Measurements from ENCODE around the gene AGR2. TPM values are rescaled to one million over a fixed set of nuclear protein-coding genes. Genes with fewer than 3 reads are reported as not detected.

The AGR2 gene
- total RNA-seq, 1 experiment from 2014 or later: 140 TPM

DNA sequence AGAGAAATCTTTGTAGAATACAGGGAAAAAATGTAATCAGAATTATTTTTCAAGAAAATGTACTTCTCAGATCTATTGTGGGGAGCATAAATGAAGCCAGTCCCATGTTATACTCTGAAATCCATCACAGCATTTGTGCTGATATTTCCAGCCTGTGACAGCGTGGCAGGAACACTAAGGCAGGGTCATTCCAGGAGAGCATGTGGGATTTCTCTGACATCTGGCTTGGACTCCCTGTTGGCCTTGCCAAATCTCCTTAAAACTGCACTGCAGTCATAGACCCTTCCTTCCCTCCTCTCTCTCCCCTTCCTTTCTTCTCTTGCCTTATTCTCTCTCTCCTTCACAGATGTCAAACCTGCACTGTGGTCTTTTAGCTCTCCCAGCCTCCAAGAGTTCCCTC is 57.7 kb downstream of the AGR2 start:
- ChIA-PET POLR2A (ENCODE audit: unreplicated experiment) (no interaction called here), CTCF (no interaction called here)
- ATAC-seq (no peak), DNase-seq (no peak)
- Histone ChIP-seq H3K4me2 (ENCODE audit: low read length) (no peak overlapping the region), H3F3A (ENCODE audit: low read length, unreplicated experiment) (no peaks in the 10 kb centered on the region), H3K27me3 (ENCODE audit: low read length) (no peaks in the 10 kb centered on the region), H3K9ac (ENCODE audit: low read length) (no peak overlapping the region), H3K9me3 (ENCODE audit: low read length) (no peaks in the 10 kb centered on the region), H3K27ac (ENCODE audit: low read length) (no peak overlapping the region), H3K4me1 (ENCODE audit: insufficient read depth, low read length) (peaks cover 16% of the 10 kb centered on the region), H4K20me1 (ENCODE audit: low read length) (no peaks in the 10 kb centered on the region), H3K79me2 (ENCODE audit: low read length) (no peaks in the 10 kb centered on the region), H3K36me3 (ENCODE audit: low read depth, low read length) (no peaks in the 10 kb centered on the region), H3K9me2 (replicated peaks; ENCODE audit: low read length) (no peaks in the 10 kb centered on the region), H3K4me3 (ENCODE audit: low read length) (no peak overlapping the region), H2AFZ (ENCODE audit: low read length) (no peak overlapping the region)
- TF ChIP-seq EZH2phosphoT487 (IDR thresholded peaks at IDR 0.05; ENCODE audit: borderline replicate concordance, low read length) (no peak), EZH2 (IDR thresholded peaks at IDR 0.05; ENCODE audit: low read length, unreplicated experiment) (no peak)
- TF ChIP-seq, protein P1, sequence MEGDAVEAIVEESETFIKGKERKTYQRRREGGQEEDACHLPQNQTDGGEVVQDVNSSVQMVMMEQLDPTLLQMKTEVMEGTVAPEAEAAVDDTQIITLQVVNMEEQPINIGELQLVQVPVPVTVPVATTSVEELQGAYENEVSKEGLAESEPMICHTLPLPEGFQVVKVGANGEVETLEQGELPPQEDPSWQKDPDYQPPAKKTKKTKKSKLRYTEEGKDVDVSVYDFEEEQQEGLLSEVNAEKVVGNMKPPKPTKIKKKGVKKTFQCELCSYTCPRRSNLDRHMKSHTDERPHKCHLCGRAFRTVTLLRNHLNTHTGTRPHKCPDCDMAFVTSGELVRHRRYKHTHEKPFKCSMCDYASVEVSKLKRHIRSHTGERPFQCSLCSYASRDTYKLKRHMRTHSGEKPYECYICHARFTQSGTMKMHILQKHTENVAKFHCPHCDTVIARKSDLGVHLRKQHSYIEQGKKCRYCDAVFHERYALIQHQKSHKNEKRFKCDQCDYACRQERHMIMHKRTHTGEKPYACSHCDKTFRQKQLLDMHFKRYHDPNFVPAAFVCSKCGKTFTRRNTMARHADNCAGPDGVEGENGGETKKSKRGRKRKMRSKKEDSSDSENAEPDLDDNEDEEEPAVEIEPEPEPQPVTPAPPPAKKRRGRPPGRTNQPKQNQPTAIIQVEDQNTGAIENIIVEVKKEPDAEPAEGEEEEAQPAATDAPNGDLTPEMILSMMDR (conservative IDR thresholded peaks at IDR 0.05; ENCODE audit: low read depth, low read length): no peak
- intact Hi-C loops (cut with micrococcal nuclease): no loop called here
- no TSS peak for BruUV-seq (replicated peaks)

DNA sequence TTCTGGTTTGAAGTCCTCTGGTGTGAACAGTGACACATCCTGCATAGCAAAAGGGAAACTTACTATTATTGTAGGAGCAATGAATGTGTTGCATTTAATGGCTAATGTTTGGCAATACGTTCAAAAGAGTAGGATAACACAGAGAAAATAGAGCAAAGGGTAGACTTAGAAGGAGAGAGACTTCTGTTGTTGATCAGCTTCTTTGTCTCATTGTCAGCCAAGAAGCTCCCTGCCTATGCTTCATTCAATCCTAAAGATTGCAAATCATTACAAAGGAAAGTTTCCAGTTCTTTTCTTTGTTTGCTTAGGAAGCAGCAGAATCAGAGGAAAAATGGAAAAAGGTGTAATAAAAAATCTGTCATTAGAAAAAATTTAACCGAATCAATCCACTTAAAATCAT is 59.2 kb downstream of the AGR2 start:
- Histone ChIP-seq H3K9ac (ENCODE audit: low read length) (no peak overlapping the region), H3K4me2 (ENCODE audit: low read length) (no peak overlapping the region), H3K4me3 (ENCODE audit: low read length) (no peak overlapping the region), H2AFZ (ENCODE audit: low read length) (no peak overlapping the region), H4K20me1 (ENCODE audit: low read length) (no peaks in the 10 kb centered on the region), H3K27me3 (ENCODE audit: low read length) (no peaks in the 10 kb centered on the region), H3K9me3 (ENCODE audit: low read length) (no peaks in the 10 kb centered on the region), H3F3A (ENCODE audit: low read length, unreplicated experiment) (no peaks in the 10 kb centered on the region), H3K36me3 (ENCODE audit: low read depth, low read length) (no peaks in the 10 kb centered on the region), H3K27ac (ENCODE audit: low read length) (no peak overlapping the region), H3K79me2 (ENCODE audit: low read length) (no peaks in the 10 kb centered on the region), H3K4me1 (ENCODE audit: insufficient read depth, low read length) (peaks cover 24% of the 10 kb centered on the region), H3K9me2 (replicated peaks; ENCODE audit: low read length) (no peaks in the 10 kb centered on the region)
- ChIA-PET CTCF (no interaction called here), POLR2A (ENCODE audit: unreplicated experiment) (no interaction called here)
- TF ChIP-seq, protein P1 (conservative IDR thresholded peaks at IDR 0.05; ENCODE audit: low read depth, low read length): no peak
- TF ChIP-seq EZH2phosphoT487 (IDR thresholded peaks at IDR 0.05; ENCODE audit: borderline replicate concordance, low read length) (no peak), EZH2 (IDR thresholded peaks at IDR 0.05; ENCODE audit: low read length, unreplicated experiment) (no peak)
- ATAC-seq (no peak), DNase-seq (no peak)
- no TSS peak for BruUV-seq (replicated peaks)
- intact Hi-C loops (cut with micrococcal nuclease): no loop called here

DNA sequence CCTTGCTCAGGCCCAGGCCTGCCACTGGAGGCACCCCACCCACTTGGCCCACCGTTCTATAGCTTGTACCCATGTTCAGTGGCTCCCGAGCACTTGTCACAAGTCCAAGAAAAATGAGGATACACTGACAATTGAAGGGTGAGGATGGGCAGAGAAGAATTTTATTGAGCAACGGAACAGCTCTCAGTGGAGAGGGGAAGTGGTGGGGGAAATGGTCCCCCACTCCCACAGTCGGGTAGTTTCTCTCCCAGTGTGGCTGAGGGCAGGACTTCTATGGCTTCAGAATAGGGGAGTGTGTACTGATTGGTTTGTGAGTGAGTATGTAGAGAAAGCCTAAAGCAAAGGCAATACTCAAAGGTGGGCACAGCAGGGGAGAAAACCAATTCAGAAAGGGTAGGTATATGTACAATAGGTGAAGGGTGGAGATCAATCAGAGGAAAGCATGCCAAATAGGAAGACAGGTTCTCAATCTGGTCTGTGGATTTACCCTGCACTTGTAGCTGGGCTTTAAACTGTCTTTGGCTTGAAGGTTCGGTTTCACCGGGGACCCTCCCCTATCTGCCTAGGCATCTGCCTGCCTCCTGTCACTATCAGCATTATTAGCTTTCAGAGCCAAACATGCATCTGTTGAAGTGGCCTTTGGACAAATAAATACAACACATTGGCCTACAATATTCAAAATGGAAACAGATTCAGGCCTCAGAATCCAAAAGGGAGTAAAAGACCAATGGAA is 60.1 kb downstream of the AGR2 start:
- no peaks in the 10 kb centered on the region for H3K9me2 ChIP-seq (replicated peaks; ENCODE audit: low read length)
- H3K4me1 ChIP-seq (ENCODE audit: insufficient read depth, low read length): peaks cover 31% of the 10 kb centered on the region
- no peak overlapping the region for H3K27ac ChIP-seq (ENCODE audit: low read length)
- H3K9ac ChIP-seq (ENCODE audit: low read length): no peak overlapping the region
- ATAC-seq: no peak
- H4K20me1 ChIP-seq (ENCODE audit: low read length): no peaks in the 10 kb centered on the region
- no peaks in the 10 kb centered on the region for H3K36me3 ChIP-seq (ENCODE audit: low read depth, low read length)
- ChIA-PET POLR2A (ENCODE audit: unreplicated experiment) (no interaction called here), CTCF (interaction anchor here (0.6 kb wide), 1 partner anchor 21 kb away, joined by 4 read pairs; no protein-coding TSS in a partner anchor)
- DNase-seq: no peak
- no peaks in the 10 kb centered on the region for H3K79me2 ChIP-seq (ENCODE audit: low read length)
- no peaks in the 10 kb centered on the region for H3K9me3 ChIP-seq (ENCODE audit: low read length)
- BruUV-seq (replicated peaks): no TSS peak
- TF ChIP-seq EZH2phosphoT487 (IDR thresholded peaks at IDR 0.05; ENCODE audit: borderline replicate concordance, low read length) (no peak), EZH2 (IDR thresholded peaks at IDR 0.05; ENCODE audit: low read length, unreplicated experiment) (no peak)
- TF ChIP-seq, protein P1 (conservative IDR thresholded peaks at IDR 0.05; ENCODE audit: low read depth, low read length): no peak
- H3F3A ChIP-seq (ENCODE audit: low read length, unreplicated experiment): no peaks in the 10 kb centered on the region
- intact Hi-C loops (cut with micrococcal nuclease): no loop called here
- no peaks in the 10 kb centered on the region for H3K27me3 ChIP-seq (ENCODE audit: low read length)
- H3K4me2 ChIP-seq (ENCODE audit: low read length): no peak overlapping the region
- H3K4me3 ChIP-seq (ENCODE audit: low read length): no peak overlapping the region
- no peak overlapping the region for H2AFZ ChIP-seq (ENCODE audit: low read length)
